GM21447 (cell line): ENCODE measurements around the gene GRIP2.

Source experiments
- ATAC-seq: cut with Tn5 transposase; IDR thresholded peaks from one replicate; pipeline ENCODE4 v1.9.1; 2021; ENCODE audit not compliant: unreplicated experiment

The GRIP2 gene

DNA sequence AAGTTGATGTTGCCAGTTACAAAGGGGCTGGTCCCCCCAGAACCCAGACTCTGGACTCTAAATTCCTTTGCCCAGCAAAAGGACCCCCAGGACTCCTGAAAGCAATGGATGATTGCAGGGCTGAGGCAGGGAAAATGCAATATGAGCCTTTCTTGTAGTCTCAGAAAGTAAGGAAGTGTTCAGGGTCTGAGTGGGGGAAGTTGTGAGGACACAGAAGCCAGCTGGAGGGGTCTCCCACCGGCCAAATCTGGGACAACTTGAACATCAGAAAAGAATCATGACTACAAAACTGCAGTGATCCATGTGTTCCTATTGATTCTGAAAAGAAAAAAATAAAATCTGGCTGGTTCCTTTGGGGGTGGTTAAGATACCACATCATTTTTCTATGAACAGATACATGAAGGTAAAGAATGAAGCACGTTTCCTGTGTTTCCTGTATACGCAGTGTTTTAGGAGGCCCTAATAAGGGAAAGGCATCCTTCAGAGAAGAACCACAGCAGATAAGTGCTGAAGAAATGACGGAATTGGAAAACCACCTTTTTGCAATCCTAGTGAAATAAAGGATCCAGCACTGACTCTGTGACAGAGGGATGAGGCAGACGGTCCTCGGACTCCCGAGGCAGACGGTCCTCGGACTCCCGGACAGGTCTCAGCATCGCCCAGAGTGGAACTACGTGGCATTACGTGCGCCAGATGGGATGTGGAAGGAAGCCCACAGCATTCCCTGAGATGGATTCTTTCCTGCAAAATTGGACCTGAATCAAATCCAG, 22.2 kb upstream of the GRIP2 start:
- no peak for ATAC-seq

DNA sequence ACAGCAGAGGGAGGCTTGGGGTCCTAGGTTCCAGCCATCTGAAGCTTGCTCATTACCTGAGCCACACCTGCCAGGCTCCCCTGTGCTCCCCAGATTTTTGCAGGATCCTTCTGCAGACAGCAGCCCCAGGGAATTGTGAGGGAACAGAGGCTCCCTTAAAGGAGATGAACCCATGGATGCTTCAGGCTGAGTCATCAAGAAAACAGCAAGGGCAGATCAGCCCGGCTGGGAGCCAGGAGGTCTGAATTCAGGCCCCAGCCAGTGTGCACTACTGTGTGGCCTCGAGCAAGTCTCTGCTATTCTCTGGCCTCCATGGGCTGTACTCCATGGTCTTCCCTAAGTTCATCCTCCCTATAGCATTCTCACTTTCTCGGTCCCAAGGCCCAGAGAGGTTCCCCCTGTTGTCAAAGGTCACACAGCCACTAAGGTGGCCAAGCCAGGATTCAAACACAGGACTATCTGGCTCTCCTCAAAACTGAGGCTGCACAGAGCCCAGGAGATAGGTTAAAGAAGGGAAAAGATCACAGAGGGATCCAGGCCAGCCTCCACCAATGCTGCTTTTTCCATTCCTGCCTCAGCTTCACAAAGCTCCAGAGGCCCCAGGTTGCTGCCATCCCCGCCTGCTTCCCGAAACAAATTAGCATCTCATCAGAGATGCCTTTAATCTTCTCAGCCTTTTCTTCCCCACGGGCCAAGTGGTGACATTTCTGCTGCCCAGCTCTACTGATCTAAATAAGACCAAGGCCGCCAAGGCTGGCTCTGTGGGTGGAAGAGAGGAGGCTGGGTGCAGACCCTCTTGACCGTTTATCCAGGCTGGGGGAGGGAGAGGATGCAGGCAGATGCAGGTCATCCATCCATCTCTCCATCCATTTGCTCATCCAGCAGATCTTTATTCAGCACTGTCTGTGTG, 21.2 kb upstream of the GRIP2 start:
- ATAC-seq: no peak

DNA sequence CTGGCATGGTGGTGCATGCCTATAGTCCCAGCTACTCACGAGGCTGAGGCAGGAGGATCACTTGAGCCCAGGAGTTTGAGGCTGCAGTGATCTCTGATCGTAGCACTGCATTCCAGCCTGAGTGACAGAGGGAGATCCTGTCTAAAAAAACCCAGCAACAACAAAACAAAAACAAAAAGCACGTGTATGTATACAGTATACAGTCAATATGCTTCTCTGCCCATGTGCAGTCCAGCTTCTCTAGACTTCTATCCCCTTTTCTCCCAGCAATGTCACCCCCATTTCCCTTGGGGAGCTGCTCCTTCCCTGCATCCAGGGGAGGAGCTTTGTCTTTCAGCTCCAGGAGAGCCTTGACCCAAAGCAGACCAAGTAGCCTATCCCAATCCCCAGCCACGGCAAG, 20.0 kb upstream of the GRIP2 start:
- ATAC-seq: no peak

DNA sequence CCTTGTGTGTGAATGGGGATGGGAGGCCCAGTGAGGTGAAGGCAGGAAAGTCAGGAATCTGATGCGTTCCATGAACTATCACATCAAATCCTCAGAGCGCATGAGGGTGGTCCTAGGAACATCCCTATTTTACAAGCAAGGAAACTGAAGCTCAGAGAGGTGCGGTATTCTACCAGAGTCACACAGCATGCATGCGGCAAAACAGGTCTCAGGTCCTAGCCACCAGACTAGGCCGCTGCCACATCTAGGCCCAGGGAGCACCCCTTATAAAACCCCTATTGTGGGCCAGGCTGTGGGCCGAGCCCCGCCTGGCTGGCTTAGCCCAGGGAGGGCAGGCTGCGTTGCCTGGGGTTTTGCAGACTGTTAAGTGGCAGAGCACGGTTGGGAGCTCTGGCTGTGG, 17.9 kb upstream of the GRIP2 start:
- no peak for ATAC-seq

DNA sequence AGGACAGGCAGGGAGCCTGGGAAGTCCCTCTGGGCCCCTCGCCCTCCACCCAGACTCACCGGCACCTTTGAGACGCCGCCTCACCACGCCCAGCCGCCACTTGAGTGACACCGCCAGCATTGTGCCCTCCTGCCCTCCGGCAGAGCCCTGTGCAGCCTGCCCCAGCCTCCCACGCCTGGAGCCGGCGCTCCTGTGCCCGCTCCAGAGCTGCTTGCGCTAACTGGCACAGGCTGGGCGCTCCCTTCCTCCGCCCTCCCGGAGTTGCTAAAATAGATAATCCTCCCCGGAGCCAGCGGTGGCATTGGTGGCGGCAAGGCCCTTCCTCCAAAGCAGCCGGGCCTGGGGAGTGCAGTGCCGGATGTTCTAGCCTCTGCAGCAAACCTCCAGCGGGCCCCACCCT, 15.7 kb upstream of the GRIP2 start:
- no peak for ATAC-seq

DNA sequence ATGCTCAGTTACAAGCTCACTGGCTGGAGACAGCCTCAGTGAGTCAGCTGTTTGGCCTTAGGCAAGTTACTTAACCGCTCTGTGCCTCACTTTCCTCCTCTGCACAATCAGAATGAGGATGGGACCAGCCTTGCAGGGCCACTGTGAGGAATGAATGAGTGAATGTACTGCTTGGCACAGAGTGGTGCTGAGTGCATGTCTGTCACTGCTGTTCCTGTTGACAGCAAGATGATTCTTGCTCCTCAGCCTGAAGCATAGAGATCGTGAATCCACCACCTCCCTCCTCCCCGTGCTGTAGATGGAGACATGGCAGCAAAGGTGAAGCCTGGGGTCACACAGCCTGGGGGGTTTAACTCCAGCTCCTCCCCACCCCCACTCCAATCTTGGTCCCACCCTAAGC, 14.6 kb upstream of the GRIP2 start:
- ATAC-seq: no peak

DNA sequence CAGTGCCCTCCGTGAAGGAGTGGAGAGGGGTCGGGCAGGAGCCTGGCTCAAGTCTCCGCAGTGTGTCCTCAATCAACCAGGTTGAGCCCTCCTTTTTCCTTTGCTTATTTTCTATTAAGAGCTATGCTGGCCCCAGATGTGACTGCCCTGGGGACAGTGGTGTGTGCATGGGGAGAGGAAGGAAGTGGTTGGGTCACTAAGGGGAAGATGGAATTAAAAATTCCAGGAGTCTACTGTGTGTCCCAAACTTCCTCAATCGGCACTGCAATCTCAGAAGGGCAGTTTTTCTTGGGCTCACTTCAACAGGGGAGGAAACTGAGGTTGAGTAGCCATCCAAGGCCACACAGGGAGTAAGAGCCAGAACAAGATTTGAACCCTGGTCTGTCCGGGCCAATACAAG, 13.7 kb upstream of the GRIP2 start:
- ATAC-seq: no peak

DNA sequence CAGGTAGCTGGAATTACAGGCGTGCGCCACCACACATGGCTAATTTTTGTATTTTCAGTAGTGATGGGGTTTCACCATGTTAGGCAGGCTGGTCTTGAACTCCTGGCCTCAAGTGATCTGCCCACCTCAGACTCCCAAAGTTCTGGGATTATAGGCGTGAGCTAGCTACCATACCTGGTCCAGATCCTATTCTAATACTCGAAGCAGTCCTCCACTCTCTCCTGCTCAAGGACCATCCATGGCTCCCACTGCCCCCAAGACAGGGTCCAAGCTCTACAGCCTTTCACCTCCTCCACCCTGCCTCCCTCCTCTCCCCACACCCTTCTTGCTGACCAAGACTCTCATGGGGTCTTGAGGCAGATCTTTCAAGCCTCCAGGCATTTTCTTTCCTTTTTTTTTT, 12.6 kb upstream of the GRIP2 start:
- ATAC-seq: no peak

DNA sequence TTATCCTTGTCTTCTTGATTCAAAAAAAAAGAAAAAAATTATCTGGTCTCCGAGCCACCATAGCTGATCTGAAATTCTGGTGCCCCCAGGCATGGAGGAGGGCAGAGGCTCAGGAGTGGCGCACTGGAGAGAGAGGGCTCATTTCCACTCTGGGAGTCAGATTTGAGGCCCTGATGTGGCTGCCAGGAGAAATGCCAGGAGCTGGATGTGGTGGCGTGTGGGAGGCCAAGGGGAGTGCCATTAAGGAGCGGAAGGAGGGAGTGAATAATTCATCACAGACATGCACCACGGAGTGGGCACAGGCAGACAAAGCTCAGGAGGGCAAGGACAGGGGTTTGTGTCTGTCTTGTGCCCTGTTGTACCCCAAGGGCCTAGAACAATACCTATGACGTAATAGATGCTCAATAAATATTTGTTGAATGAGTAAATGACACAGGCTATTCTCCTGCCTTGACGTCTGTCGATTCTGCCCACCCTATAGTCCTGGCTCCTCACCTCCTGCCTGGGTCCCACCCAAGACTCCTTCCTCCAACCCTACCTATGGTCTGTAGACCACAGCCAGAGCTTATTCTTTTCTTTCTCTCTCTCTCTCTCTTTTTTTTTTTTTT, 12.0 kb upstream of the GRIP2 start:
- ATAC-seq: no peak

DNA sequence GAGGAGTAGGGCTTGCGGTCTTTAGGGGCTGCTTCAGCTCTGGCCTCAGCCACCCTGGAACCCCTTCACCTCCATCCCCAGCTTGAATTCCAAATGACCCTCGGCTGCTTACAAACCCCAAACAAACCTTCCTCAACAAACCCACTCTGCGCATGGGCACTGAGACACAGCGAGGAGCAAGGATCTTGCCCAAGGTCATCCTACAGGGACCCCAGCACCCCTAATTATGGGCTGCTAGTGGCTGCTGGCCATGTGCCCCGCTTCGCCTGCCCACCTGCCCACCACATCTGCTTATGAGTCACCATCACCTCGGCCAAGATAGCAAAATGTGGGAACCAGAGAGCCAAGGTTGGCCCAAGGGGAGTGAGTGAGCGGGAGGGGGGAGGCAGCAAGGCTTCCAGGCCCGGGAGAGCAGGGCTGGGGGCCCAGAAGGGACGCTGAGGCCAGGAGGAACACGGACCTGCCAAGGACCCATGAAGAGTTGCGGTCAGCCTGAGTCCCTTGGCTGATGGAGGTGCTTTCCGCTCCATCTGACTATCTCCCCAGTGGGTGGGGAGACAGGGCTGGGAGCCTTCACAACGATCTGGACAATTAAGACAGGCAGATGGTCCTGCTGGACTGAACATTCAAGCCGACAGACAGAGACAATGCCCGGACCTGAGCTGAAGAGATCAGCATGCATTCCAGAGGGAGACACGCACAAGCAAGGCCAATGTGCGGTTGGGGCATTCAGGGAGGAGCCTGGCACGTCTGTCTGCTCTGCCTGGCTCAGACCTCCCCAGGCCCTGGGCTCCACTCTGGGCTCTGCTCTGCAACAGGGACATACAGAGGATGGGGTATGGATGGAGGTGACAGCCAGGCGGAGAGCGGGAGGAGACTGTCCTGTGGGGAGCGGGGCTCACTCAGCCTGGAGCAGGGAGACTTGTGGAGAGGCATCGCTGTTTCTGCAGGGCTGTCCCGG, 10.8 kb upstream of the GRIP2 start:
- ATAC-seq: no peak

DNA sequence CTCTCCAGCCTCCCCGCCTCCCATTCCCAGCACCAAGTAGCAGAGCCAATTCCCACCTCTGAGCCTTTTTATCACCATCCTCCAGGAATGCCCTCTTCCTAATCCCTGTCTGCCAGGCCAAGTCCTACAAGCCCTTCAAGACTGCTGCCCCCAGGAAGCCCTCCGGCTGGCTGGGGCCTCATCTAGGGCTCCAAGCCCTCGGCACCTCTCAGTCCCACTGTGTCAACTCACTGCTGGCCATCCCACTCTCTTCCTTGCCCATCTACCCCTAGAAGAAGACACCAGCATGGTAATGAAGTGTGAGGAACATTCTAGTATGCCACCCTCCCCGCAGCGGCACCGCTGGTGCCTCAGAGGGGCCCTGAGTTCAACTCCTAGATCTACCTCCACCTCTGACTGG, 10.0 kb upstream of the GRIP2 start:
- no peak for ATAC-seq

DNA sequence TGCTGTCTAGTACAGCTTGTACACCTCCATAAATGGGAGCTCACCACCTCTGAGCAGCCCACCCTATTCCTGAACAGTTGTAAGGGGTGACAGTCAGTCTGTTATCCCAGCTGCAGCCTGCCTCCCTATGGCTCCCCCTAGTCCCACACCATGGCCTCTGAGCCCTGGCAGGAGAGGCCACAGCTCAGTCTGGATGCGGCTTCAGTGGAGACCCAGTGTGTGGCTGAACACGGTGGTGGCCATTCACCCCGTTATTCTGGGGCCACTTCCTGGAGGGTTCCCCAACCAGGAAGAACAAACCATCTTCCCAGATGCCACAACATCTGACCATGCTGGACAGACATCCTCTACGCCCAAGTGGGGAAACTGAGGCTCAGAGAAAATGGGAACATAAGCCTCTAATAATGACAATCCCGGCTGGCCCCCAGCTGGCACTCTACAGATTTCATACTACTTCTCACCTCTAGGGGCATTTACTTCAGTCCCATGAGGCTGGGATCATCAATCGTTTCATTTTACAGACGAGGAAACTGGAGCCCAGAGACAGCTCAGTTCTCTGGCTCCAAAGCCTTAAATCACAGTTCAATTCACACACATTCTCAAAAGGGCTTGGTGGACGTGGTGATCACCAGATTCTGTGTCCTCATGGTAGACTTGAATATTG, 9.2 kb upstream of the GRIP2 start:
- no peak for ATAC-seq

DNA sequence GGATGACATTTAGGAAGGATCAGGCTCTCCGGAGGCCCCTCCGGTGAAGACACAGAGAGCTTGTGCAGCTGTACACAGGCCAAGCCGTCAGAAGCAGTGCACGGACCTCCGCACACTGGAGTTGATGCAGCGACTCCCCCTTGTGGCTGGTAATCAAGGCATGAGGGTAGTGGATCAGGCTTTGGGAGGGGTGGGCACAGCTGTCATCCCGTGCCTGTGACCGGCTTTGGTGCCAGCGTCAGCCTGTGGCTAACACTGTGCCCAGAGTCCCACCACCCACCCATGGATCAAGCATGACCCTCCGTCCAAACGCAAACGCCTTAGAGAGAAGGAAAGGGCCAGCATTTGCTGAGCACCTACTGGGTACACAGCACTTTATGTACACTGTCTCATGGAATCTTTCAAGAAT, 8.2 kb upstream of the GRIP2 start:
- no peak for ATAC-seq

DNA sequence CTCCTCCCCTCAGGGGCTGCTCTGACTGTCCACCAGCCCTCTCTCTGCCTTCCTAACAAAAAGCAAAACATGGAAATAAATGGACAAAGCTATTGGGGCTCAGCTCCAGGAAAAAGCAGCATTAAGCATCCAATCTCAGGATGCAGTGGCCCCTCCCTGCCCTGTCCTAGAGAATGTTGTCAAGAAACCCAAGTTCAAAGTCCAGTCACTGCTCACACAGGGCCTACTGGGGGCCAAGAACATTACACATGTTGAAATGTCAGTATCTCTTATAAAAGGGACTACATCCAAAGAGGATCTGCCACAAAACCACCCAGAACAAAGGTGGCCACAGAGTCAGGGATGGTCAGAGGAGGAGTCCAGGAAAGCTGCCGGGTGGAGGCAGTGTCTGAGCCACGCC, 7.6 kb upstream of the GRIP2 start:
- ATAC-seq: no peak

DNA sequence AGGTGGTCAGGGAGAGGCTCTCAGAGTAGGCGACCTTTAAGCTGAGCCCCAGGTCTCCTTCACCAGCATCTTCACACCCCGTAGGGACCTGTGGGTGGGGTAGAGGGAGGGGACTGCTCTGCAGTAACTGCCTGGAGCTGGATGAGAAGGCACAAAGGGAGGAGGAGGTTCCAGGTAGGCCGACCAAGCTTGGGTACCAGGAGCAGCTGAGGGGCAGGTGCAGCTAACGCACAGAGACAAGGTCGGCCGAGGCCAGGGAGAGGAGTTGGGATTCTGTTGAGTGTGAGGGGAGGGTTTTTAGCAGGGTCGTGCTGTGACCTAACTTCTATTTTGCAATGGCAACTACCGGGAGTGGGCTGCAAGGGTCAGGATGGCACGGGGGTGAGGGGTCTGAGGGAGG, 5.9 kb upstream of the GRIP2 start:
- ATAC-seq: no peak

DNA sequence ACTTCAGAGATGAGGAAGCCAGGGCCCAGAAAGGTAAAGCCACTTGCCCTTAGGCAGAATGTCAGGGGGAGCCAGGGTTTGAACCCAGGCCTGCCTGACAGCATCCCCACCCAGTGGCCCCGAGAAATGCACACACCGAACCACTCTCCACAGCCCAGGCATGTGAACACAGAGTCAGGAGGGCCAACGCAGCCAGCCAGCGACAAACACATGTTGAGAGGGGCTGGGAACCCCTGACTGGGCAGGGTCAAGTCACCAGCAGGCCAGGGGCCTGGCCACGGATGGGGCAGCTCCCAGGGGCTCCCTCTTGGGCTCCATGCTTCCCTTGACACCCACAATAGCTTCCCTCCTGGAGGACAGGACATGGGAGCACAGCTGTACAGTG, 5.1 kb upstream of the GRIP2 start:
- ATAC-seq: no peak

DNA sequence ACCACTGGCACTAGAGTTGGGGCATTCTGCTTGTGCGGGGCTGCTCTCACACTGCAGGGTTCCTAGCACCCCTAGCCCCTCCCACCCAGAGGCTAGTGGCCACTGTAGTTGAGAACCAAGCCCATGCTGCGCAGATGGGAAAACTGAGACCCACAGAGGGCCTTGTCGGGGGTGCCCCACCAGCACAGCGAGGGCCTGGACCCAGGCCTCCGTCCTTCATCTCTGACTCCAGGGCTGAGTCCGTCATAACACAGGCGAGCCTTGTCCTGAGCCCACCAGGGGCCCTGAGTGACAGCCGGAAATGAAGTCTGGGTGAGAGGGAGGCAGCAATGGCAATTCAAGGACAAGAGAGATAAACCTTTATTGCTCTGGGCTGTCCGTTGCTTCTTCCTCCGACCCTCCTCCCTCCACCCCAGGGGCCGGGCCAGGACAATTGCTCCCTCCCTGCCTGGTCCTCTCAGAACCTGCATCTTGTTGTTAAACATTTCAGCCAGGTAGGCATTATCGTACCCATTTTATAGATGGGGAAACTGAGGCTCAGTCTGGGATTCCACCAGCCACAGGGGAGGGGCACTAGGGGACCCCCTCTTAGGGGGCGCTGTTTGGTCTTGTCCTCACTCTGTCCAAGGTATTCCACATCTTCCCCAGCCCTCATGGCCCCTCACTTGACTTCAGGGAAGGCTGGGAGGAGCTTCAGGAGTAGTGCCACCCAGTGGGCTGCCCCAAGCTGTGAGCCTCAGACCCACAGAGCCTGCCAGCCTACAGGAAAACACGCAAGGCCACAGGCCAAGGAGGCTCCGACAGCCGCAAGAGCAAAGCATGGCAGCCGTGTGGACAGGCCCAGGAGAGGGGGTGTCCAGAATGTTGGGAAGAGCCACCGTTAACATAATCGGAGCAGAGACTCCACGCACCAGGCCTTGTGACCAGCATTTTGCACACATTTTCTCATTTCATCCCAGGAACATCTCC, 4.4 kb upstream of the GRIP2 start:
- ATAC-seq: no peak

DNA sequence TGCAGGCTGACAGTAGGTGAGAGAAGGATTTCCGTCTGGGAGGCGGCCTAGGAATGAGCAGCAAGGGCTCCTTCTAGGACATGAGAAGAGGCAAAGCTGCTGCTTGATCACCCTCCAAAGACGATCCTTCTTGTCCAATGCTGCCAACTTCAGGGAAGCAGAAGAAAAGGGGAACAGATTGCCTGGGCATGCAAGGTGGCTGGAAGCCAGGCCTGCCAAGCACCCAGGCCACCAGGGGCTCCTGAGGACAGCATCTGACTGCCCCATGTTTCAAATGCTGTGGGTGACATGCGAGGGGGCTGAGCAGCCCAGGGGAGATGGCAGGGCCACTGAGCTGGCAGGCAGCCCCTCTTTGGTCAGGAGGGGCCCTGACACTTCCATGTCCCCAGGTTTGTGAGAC, 3.3 kb upstream of the GRIP2 start:
- ATAC-seq: no peak

DNA sequence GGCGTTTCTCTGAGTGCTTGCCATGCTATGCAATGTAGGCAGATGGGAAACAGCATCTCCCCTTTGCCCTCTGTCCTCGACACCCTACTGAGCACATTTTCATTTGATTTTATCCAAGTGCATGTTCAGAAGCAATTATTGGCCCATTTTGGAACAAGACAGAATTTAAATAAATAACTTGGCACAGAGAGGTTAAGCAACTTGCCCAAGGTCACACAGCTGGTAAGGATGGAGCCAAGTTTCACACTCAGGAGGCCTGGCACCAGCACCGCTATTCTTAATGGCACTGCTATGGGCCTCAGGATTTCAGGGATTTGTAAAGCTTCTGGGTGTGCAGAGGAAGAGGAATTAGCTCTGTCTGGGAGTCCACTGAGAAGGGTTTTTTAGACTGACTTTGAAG, 2.5 kb upstream of the GRIP2 start:
- no peak for ATAC-seq
